ENCODE measurements around the gene ADAM17. TPM values are rescaled to one million over a fixed set of nuclear protein-coding genes. Genes with fewer than 3 reads are reported as not detected.

The ADAM17 gene
- total and polyA plus RNA-seq, 9 of the 15 experiments (the other 6 are each of a cell fraction or from before 2014, with no cell fraction given), result 5.8 to 30.0 (median 19.0) TPM

DNA sequence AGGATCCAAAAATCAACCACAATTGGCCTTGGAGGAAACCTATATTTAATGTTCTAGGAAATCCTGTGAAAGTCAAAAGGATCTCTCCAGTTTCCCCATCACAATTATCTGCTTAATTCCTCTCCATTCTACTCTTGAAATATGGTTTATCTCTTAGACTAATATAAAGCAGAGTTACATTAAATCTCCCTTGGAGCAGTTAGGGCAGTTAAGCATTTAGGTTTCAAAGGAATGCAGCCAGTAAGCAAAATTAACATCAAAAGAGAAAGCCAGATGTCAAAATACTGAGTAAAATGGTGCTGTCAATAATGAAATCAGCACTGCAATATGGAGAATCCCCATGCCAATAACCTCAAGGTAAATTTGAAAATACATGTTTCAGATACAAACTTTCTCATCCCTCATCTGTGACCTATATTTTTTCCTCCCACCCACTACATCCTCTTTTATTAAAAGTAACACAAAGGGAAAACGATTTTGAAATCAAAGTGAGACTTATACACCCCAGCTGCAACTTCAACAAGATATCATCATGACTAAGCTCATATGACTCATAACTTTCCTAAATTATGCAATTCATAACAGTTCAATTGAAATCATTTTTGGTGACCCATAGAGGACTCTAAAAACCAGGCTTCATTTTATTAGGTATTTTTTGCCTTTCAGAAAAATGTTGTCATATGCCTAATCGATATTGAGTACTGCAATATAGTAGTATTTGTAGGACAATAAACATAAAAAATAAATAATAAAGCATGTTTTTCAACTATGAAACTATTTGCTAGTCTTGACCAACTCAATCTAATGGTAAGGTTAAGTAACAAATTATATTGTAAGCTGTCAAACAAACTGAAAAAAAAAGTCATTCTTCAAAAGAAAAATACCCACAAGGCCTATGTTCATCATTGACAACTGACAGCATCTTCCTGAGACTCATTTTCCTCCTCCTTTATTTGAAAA is 3.1 kb downstream of the ADAM17 start (continued):
- TF ChIP-seq, protein P1, sequence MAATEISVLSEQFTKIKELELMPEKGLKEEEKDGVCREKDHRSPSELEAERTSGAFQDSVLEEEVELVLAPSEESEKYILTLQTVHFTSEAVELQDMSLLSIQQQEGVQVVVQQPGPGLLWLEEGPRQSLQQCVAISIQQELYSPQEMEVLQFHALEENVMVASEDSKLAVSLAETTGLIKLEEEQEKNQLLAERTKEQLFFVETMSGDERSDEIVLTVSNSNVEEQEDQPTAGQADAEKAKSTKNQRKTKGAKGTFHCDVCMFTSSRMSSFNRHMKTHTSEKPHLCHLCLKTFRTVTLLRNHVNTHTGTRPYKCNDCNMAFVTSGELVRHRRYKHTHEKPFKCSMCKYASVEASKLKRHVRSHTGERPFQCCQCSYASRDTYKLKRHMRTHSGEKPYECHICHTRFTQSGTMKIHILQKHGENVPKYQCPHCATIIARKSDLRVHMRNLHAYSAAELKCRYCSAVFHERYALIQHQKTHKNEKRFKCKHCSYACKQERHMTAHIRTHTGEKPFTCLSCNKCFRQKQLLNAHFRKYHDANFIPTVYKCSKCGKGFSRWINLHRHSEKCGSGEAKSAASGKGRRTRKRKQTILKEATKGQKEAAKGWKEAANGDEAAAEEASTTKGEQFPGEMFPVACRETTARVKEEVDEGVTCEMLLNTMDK (IDR thresholded peaks at IDR 0.05; ENCODE audit: borderline replicate concordance, insufficient read depth, low read depth, low read length, poor library complexity, severe bottlenecking), result no peak
- TF ChIP-seq RAD21 (CRISPR knock-in tag; conservative IDR thresholded peaks at IDR 0.05 in 1 of 2, IDR thresholded peaks at IDR 0.05 in 1 of 2), result 0 out of 4 replicates have a peak, but pooled peaks of 1 of the 2 experiments have one; percentile 11
- TF ChIP-seq MNT (conservative IDR thresholded peaks at IDR 0.05), result peak in 1 of 2 experiments; percentile 45; a peak in 2 of 4 replicates
- peak; percentile 88 for TF ChIP-seq C11orf30 (IDR thresholded peaks at IDR 0.05; ENCODE audit: low read depth)
- TF ChIP-seq GTF2E2 (tag; IDR thresholded peaks at IDR 0.05), result no peak
- TF ChIP-seq, protein P2, sequence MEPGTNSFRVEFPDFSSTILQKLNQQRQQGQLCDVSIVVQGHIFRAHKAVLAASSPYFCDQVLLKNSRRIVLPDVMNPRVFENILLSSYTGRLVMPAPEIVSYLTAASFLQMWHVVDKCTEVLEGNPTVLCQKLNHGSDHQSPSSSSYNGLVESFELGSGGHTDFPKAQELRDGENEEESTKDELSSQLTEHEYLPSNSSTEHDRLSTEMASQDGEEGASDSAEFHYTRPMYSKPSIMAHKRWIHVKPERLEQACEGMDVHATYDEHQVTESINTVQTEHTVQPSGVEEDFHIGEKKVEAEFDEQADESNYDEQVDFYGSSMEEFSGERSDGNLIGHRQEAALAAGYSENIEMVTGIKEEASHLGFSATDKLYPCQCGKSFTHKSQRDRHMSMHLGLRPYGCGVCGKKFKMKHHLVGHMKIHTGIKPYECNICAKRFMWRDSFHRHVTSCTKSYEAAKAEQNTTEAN (CRISPR knock-in tag; IDR thresholded peaks at IDR 0.05), result no peak
- TF ChIP-seq, protein P3, sequence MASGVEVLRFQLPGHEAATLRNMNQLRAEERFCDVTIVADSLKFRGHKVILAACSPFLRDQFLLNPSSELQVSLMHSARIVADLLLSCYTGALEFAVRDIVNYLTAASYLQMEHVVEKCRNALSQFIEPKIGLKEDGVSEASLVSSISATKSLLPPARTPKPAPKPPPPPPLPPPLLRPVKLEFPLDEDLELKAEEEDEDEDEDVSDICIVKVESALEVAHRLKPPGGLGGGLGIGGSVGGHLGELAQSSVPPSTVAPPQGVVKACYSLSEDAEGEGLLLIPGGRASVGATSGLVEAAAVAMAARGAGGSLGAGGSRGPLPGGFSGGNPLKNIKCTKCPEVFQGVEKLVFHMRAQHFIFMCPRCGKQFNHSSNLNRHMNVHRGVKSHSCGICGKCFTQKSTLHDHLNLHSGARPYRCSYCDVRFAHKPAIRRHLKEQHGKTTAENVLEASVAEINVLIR (CRISPR knock-in tag; IDR thresholded peaks at IDR 0.05), result no peak
- TF ChIP-seq ZNF197 (CRISPR knock-in tag; IDR thresholded peaks at IDR 0.05; ENCODE audit: low read depth), result no peak
- TF ChIP-seq EGR1 (conservative IDR thresholded peaks at IDR 0.05), result no peak; the same call in 1 of the 2 replicates
- TF ChIP-seq PHB2 (IDR thresholded peaks at IDR 0.05; ENCODE audit: low read depth), result no peak
- no peak for TF ChIP-seq ZBTB8A (IDR thresholded peaks at IDR 0.05; ENCODE audit: partially characterized antibody)
- peak; percentile 86 for TF ChIP-seq EP300 (IDR thresholded peaks at IDR 0.05; ENCODE audit: low read length)
- peak; percentile 23; the same call in 1 of the 2 replicates for TF ChIP-seq TFAP4 (CRISPR knock-in tag; IDR thresholded peaks at IDR 0.05; ENCODE audit: borderline replicate concordance)
- peak; percentile 31; the same call in 1 of the 2 replicates for TF ChIP-seq TOE1 (IDR thresholded peaks at IDR 0.05; ENCODE audit: borderline replicate concordance)
- no peak for TF ChIP-seq TOE1 (CRISPR knock-in tag; IDR thresholded peaks at IDR 0.05; ENCODE audit: borderline replicate concordance, low read depth)
- TF ChIP-seq NR2C2 (CRISPR knock-in tag; IDR thresholded peaks at IDR 0.05), result no peak
- peak; percentile 57; the same call in 1 of the 2 replicates for TF ChIP-seq NR2C2 (tag; IDR thresholded peaks at IDR 0.05)
